Measurements from ENCODE around the gene MOV10.

- TF ChIP-seq, protein P1, sequence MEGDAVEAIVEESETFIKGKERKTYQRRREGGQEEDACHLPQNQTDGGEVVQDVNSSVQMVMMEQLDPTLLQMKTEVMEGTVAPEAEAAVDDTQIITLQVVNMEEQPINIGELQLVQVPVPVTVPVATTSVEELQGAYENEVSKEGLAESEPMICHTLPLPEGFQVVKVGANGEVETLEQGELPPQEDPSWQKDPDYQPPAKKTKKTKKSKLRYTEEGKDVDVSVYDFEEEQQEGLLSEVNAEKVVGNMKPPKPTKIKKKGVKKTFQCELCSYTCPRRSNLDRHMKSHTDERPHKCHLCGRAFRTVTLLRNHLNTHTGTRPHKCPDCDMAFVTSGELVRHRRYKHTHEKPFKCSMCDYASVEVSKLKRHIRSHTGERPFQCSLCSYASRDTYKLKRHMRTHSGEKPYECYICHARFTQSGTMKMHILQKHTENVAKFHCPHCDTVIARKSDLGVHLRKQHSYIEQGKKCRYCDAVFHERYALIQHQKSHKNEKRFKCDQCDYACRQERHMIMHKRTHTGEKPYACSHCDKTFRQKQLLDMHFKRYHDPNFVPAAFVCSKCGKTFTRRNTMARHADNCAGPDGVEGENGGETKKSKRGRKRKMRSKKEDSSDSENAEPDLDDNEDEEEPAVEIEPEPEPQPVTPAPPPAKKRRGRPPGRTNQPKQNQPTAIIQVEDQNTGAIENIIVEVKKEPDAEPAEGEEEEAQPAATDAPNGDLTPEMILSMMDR (IDR thresholded peaks at IDR 0.05), result no peak
- TF ChIP-seq POLR2A (IDR thresholded peaks at IDR 0.05) (no peak), POLR2AphosphoS5 (IDR thresholded peaks at IDR 0.05) (no peak)
Measured at GRCh38 chr1:112712701-112713128, 38.3 kb downstream of the MOV10 start.

Data from transverse colon (tissue), 4 donors.